Measurements from ENCODE around the gene LIN9.
"Not testable (repeated sequence)": the region's sequence is repeated elsewhere in the genome, so short reads cannot be mapped to it uniquely, and the experiment has no call there.

The LIN9 gene

GRCh38 chr1:226277897-226278296 lies 31.1 kb downstream of the LIN9 start:
- Histone ChIP-seq H3K4me3 (ENCODE audit: insufficient read depth, low read depth, low read length) (no peak overlapping the region), H3K27me3 (ENCODE audit: control insufficient read depth, insufficient read depth, low read length, poor library complexity, severe bottlenecking) (no peaks in the 10 kb centered on the region), H3K27ac (ENCODE audit: insufficient read depth, low read depth, low read length, poor library complexity, severe bottlenecking) (no peak overlapping the region), H3K9me3 (ENCODE audit: control insufficient read depth, low read length) (no peaks in the 10 kb centered on the region), H3K36me3 (ENCODE audit: control insufficient read depth, insufficient read depth, low read length) (peaks cover 3% of the 10 kb centered on the region), H3K4me1 (ENCODE audit: control insufficient read depth, insufficient read depth, low read length) (no peaks in the 10 kb centered on the region)
- WGBS, 2 experiments, result 94 to 95% methylated on average over 8 of the region's 8 CpGs

- H3K4me3 ChIP-seq (ENCODE audit: insufficient read depth, low read depth, low read length), result no peak overlapping the region
- H3K27ac ChIP-seq (ENCODE audit: insufficient read depth, low read depth, low read length, poor library complexity, severe bottlenecking), result no peak overlapping the region
- H3K27me3 ChIP-seq (ENCODE audit: control insufficient read depth, insufficient read depth, low read length, poor library complexity, severe bottlenecking), result no peaks in the 10 kb centered on the region
- 94 to 95% methylated on average over 4 of the region's 4 CpGs for WGBS, 2 experiments
- H3K4me1 ChIP-seq (ENCODE audit: control insufficient read depth, insufficient read depth, low read length), result no peaks in the 10 kb centered on the region
- H3K9me3 ChIP-seq (ENCODE audit: control insufficient read depth, low read length), result no peaks in the 10 kb centered on the region
- H3K36me3 ChIP-seq (ENCODE audit: control insufficient read depth, insufficient read depth, low read length), result peaks cover 3% of the 10 kb centered on the region
Measured at GRCh38 chr1:226276987-226277386, 32.0 kb downstream of the LIN9 start.

DNA sequence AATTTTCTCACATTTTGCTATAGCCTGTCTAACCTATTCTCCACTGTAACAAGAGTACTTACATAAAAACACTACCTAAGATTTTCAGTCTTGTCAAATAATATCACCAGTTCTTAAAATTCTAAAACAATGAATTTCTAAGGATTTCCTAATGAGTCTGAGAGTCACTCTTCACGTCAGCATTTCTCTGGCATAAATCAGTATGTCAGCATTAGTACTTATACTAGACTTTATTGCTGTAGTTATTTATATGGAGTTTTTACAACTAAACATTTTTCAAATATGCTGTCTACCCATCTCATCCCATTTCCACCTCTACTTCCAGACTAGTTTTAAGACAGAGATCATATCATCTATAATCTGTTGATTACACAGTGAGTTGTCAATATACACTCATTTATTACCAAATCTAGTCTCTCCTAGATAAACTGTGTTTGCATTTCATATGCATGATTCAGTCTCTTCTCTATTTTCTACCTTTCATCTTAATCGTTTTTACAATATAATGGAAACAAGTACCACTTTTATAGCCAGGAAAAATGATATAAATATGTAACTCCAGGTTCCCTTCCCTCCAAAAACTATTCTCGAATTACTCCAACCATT lies 32.8 kb downstream of the LIN9 start:
- Histone ChIP-seq H3K27me3 (ENCODE audit: control insufficient read depth, insufficient read depth, low read length, poor library complexity, severe bottlenecking) (no peaks in the 10 kb centered on the region), H3K36me3 (ENCODE audit: control insufficient read depth, insufficient read depth, low read length) (peaks cover 3% of the 10 kb centered on the region), H3K27ac (ENCODE audit: insufficient read depth, low read depth, low read length, poor library complexity, severe bottlenecking) (no peak overlapping the region), H3K9me3 (ENCODE audit: control insufficient read depth, low read length) (no peaks in the 10 kb centered on the region), H3K4me3 (ENCODE audit: insufficient read depth, low read depth, low read length) (no peak overlapping the region), H3K4me1 (ENCODE audit: control insufficient read depth, insufficient read depth, low read length) (no peaks in the 10 kb centered on the region)
- 85 to 96% methylated on average over 1 to 3 of the region's 3 CpGs for WGBS, 2 experiments

DNA sequence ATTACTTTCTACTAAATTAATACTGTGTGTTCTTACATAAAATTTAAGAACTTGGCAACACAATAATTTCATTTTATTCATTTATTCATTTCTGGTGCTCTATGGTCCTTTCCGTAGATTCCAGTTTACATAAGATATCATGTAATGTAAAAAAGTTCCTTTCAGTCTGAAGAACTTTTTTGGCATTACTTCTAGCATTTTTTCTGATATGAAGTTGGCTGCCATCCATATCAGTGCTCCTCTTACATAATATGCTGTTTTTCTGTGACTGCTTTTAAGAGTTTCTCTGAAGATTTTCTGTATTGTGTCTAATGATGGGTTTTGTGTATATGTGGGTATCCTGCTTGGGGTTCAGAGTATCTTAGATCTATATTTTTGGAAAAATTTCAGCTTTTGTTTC lies 34.8 kb downstream of the LIN9 start:
- no peaks in the 10 kb centered on the region for H3K9me3 ChIP-seq (ENCODE audit: control insufficient read depth, low read length)
- no peaks in the 10 kb centered on the region for H3K27me3 ChIP-seq (ENCODE audit: control insufficient read depth, insufficient read depth, low read length, poor library complexity, severe bottlenecking)
- H3K36me3 ChIP-seq (ENCODE audit: control insufficient read depth, insufficient read depth, low read length), result peaks cover 8% of the 10 kb centered on the region
- H3K27ac ChIP-seq (ENCODE audit: insufficient read depth, low read depth, low read length, poor library complexity, severe bottlenecking), result no peak overlapping the region
- no peak overlapping the region for H3K4me3 ChIP-seq (ENCODE audit: insufficient read depth, low read depth, low read length)
- H3K4me1 ChIP-seq (ENCODE audit: control insufficient read depth, insufficient read depth, low read length), result no peaks in the 10 kb centered on the region
- WGBS, 2 experiments, result 100% methylated on average over 1 of the region's 1 CpG; no CpG with 5 or more reads in 1 of the 2 experiments

- WGBS, 2 experiments, result 80 to 82% methylated on average over 8 of the region's 8 CpGs
- H3K9me3 ChIP-seq (ENCODE audit: control insufficient read depth, low read length); H3K4me3 ChIP-seq (ENCODE audit: insufficient read depth, low read depth, low read length); H3K36me3 ChIP-seq (ENCODE audit: control insufficient read depth, insufficient read depth, low read length); H3K27me3 ChIP-seq (ENCODE audit: control insufficient read depth, insufficient read depth, low read length, poor library complexity, severe bottlenecking); H3K4me1 ChIP-seq (ENCODE audit: control insufficient read depth, insufficient read depth, low read length): not testable (repeated sequence)
- H3K27ac ChIP-seq (ENCODE audit: insufficient read depth, low read depth, low read length, poor library complexity, severe bottlenecking), result peak overlapping the region; percentile 55
Measured at GRCh38 chr1:226272233-226272902, 36.6 kb downstream of the LIN9 start.

DNA sequence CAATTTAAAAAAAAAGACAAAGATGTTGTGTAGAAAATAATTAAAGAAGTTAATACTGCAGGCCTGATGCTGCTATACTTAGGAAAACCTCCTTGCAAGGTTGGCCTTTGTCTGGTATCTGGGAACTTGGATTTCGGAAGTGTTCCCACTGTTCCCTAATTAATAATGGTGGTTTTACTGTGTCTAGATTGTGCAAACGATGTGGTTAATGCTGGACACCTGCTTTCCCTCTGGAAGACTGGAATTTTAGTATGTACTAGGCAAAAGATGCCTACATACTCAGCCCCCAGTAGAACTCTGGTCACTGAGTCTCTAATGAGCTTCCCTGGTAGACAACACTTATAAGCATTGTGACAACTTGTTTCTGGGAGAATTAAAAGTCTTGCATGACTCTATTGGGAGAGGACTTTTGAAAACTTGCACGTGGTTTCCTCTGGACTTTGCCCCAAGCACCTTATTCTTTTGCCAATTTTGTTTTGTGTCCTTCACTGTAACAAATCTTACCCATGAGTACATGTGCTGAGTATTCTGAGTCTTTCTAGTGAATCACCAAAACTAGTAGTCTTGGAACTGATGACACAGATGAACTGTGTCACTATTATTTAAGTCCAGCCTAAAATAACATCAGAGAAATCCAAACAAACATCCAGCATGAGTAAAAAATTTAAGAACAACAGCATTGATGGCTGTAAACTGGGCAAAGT lies 40.4 kb downstream of the LIN9 start:
- Histone ChIP-seq H3K4me1 (ENCODE audit: control insufficient read depth, insufficient read depth, low read length) (no peaks in the 10 kb centered on the region), H3K9me3 (ENCODE audit: control insufficient read depth, low read length) (no peaks in the 10 kb centered on the region), H3K36me3 (ENCODE audit: control insufficient read depth, insufficient read depth, low read length) (peaks cover 8% of the 10 kb centered on the region), H3K4me3 (ENCODE audit: insufficient read depth, low read depth, low read length) (no peak overlapping the region), H3K27ac (ENCODE audit: insufficient read depth, low read depth, low read length, poor library complexity, severe bottlenecking) (no peak overlapping the region), H3K27me3 (ENCODE audit: control insufficient read depth, insufficient read depth, low read length, poor library complexity, severe bottlenecking) (no peaks in the 10 kb centered on the region)
- WGBS, 2 experiments, result 92 to 93% methylated on average over 3 of the region's 3 CpGs

GRCh38 chr1:226261818-226262217 lies 47.1 kb downstream of the LIN9 start:
- whole genome bisulfite sequencing, 2 experiments, result 91 to 94% methylated on average over 1 of the region's 1 CpG
- Histone ChIP-seq H3K27me3 (ENCODE audit: control insufficient read depth, insufficient read depth, low read length, poor library complexity, severe bottlenecking) (no peaks in the 10 kb centered on the region), H3K9me3 (ENCODE audit: control insufficient read depth, low read length) (peaks cover 2% of the 10 kb centered on the region), H3K27ac (ENCODE audit: insufficient read depth, low read depth, low read length, poor library complexity, severe bottlenecking) (no peak overlapping the region), H3K4me3 (ENCODE audit: insufficient read depth, low read depth, low read length) (no peak overlapping the region), H3K36me3 (ENCODE audit: control insufficient read depth, insufficient read depth, low read length) (peaks cover 34% of the 10 kb centered on the region), H3K4me1 (ENCODE audit: control insufficient read depth, insufficient read depth, low read length) (no peaks in the 10 kb centered on the region)

DNA sequence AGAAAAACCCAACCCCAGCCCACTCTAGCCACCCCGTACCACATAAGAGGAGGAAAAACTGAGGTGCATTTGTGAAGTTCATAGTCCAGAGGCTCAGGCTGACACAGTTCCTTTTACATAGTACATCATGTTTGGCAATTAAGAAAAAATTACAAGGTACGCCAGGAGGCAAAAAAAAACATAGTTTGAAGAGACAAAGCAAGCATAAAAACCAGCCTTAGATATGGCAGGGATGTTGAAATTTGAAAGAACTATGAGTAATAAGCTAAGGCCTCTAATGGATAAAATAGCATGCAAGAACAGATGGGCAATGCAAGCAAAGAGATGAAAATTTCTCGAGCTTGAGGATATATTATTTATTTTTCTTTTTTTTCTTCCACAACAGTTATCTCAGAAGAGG lies 53.6 kb downstream of the LIN9 start:
- no peak overlapping the region for H3K27ac ChIP-seq (ENCODE audit: insufficient read depth, low read depth, low read length, poor library complexity, severe bottlenecking)
- 97 to 100% methylated on average over 1 to 2 of the region's 3 CpGs for WGBS, 2 experiments

GRCh38 chr1:226253933-226254332 lies 55.0 kb downstream of the LIN9 start:
- WGBS, 2 experiments, result 93 to 96% methylated on average over 3 of the region's 4 CpGs
- Histone ChIP-seq H3K9me3 (ENCODE audit: control insufficient read depth, low read length) (no peaks in the 10 kb centered on the region), H3K36me3 (ENCODE audit: control insufficient read depth, insufficient read depth, low read length) (peaks cover 1% of the 10 kb centered on the region), H3K27ac (ENCODE audit: insufficient read depth, low read depth, low read length, poor library complexity, severe bottlenecking) (no peak overlapping the region), H3K27me3 (ENCODE audit: control insufficient read depth, insufficient read depth, low read length, poor library complexity, severe bottlenecking) (no peaks in the 10 kb centered on the region), H3K4me3 (ENCODE audit: insufficient read depth, low read depth, low read length) (no peak overlapping the region), H3K4me1 (ENCODE audit: control insufficient read depth, insufficient read depth, low read length) (no peaks in the 10 kb centered on the region)

More for the DNA sequence above, 53.6 kb downstream of the LIN9 start:
- H3K9me3 ChIP-seq (ENCODE audit: control insufficient read depth, low read length), result peaks cover 2% of the 10 kb centered on the region
- H3K36me3 ChIP-seq (ENCODE audit: control insufficient read depth, insufficient read depth, low read length), result peaks cover 11% of the 10 kb centered on the region
- H3K27me3 ChIP-seq (ENCODE audit: control insufficient read depth, insufficient read depth, low read length, poor library complexity, severe bottlenecking), result no peaks in the 10 kb centered on the region
- H3K4me3 ChIP-seq (ENCODE audit: insufficient read depth, low read depth, low read length), result no peak overlapping the region
- no peaks in the 10 kb centered on the region for H3K4me1 ChIP-seq (ENCODE audit: control insufficient read depth, insufficient read depth, low read length)

DNA sequence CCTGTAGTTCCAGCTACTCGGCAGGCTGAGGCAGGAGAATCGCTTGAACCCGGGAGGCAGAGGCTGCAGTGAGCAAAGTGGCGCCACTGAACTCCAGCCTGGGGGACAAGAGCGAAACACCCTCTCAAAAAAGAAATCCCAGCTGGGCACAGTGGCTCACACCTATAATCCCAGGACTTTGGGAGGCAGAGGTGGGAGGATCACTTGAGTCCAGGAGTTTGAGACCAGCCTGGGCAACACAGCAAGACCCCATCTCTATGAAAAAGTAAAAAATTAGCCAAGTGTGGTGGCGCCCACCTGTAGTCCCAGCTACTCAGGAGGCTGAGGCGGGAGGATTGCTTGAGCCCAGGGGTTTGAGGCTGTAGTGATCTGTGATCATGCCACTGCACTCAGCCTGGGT lies 56.1 kb downstream of the LIN9 start:
- not testable (repeated sequence) for H3K36me3 ChIP-seq (ENCODE audit: control insufficient read depth, insufficient read depth, low read length); H3K27ac ChIP-seq (ENCODE audit: insufficient read depth, low read depth, low read length, poor library complexity, severe bottlenecking); H3K27me3 ChIP-seq (ENCODE audit: control insufficient read depth, insufficient read depth, low read length, poor library complexity, severe bottlenecking); H3K4me3 ChIP-seq (ENCODE audit: insufficient read depth, low read depth, low read length); H3K4me1 ChIP-seq (ENCODE audit: control insufficient read depth, insufficient read depth, low read length); H3K9me3 ChIP-seq (ENCODE audit: control insufficient read depth, low read length)
- WGBS, 2 experiments, result 93 to 95% methylated on average over 7 of the region's 7 CpGs
